Glomerular visceral epithelial cell (primary cell): ENCODE measurements around the gene TOM1L2.
"Not testable (repeated sequence)": the region's sequence is repeated elsewhere in the genome, so short reads cannot be mapped to it uniquely, and the experiment has no call there.

Source experiments
- DNase-seq: peaks from one replicate; pipeline ENCODE4 v3.0.0-alpha.2; 2016; ENCODE audit errors: extremely low spot score

TOM1L2 gene

DNA sequence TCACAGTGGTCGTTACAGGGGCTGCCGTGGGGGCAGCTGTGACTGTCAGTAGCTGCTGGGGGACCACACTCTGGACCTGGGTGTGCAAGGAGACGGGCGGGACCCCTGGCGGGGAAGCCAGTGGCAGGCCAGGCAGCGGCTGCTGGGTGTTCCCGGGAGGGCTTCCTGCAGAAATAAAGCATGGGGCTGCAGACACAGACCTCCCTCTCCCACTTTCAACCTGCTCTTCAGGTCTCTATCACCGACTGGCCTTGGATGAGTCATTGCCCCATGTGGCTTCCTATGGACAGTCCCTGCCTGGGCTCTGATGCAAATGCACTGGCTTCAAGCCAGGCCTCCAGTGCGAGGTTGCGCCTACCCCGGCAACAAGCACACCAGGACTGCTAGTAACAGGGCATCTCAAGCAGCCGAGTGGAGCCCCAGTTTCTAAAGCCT lies 152.6 kb downstream of the TOM1L2 start:
- DNase-seq, result peak; percentile 96

DNA sequence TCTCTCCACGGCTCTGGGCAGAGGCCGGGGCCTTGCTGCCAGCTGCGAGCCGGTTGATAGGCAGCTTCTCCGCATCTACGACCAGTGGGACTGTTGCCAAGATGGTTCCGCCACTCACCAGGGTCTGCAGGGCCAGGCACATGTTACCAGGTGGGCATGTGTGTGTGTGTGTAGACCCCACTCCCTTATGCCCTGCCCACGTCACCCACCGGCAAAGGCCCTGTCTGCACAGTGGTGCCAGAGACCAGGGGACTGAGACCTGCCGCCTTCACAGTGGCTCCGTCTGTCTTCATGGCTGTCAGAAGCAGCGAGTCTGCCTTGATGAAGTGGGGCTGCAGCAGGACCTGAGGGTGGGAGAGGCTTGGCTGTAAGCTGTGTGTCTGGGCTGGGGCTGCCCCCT lies 153.1 kb downstream of the TOM1L2 start:
- DNase-seq, result no peak

DNA sequence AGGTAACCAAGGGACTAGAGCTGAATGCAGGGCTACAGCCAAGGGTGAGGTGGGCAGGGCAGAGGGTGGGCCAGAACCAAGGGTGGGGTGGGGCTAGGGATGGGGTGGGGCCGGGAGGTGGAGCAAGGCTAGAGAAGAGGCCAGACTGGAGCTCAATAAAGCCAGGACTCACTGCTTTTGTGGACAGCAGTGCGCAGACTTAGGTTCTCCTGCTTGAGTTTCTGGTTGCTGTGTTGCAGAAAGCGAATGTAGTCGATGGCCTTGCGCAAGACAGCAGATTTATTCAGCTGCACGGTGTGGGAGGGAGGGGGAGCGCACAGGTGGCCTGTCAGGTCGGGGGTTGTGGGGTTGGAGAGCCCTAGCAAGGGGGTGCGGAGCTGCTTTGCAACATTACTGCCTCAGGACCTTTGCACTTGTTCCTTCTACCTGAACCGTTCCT lies 154.1 kb downstream of the TOM1L2 start:
- DNase-seq, result no peak

DNA sequence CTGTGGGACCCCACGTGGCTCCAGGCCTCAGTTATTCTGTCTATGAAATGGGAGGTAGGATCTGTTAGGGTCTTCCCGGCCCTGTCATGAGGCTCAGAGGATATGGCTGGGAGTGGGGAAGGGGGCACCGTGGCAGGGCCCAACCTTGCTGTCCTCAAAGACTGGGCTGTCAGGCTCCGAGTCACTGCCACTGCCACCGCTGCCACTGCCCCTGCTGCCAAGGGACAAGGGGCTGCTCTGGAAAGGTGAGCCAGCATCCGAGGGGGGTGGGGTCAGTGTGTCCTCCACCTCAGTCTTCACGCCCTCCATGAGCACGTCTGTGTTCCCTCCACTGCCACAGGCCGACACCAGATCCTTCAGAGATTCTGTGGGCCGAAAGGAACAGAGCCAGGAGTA lies 154.7 kb downstream of the TOM1L2 start:
- no peak for DNase-seq

DNA sequence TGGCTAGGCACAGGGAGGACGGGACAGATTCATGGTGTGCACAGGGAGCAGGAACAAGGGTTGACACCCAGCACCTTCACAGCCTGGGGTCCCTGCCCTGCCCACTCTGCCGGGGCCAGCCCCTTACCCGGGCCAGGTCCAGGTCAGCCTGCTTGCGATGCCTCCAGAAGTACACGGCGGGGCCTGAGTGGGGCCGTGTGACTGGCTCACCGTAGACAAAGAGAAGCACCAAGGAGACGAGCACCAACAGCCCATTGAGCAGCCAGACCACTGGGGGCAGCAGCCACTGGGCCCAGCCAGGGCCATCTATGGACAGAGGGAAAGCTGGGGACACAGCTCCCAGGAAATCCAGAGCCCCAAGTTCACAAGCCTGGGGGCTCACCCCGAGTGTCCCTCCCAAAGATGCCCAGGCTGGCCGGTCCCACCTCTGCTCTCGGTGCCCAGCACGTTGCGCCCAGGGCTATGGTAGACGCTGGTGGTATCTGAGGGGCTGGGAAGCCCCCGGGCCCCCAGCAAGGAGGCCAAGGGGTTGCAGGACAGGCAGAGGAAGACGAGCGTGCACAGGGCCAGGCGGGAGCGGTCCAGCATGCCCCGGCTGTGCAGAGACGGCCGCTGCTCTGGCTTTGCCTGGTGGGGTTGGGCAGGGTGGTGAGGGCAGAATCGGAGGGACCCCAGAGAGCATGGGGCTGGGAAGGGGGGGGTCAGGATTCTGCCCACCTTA lies 155.2 kb downstream of the TOM1L2 start:
- no peak for DNase-seq

DNA sequence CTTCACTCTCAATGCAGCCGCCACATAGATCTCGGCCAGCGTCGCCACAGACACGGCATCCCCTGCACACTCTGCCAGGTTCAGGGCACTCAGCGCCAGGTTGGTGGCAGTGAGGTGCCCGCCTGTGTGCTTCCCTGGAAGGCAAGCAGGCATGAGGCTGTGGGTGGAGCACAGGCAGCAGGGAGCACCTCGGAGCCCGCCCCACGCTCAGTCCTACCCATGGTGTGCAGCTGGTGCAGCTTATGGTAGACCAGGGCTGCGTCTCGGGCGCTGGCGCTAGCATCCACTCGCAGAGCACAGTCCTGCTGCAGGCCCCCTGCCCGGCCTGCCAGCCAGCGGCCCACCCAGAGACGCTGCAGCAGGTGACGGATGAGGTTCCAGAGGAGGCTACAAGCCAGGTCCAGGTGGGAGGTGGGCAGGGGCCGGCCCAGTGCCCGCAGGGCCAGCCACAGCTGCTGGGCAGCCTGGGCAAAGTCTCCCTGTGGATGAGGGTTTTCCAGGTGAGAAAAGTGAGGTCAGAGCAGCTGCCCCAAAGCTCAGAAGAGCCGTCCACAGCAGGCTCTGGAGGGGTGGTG lies 155.9 kb downstream of the TOM1L2 start:
- no peak for DNase-seq

DNA sequence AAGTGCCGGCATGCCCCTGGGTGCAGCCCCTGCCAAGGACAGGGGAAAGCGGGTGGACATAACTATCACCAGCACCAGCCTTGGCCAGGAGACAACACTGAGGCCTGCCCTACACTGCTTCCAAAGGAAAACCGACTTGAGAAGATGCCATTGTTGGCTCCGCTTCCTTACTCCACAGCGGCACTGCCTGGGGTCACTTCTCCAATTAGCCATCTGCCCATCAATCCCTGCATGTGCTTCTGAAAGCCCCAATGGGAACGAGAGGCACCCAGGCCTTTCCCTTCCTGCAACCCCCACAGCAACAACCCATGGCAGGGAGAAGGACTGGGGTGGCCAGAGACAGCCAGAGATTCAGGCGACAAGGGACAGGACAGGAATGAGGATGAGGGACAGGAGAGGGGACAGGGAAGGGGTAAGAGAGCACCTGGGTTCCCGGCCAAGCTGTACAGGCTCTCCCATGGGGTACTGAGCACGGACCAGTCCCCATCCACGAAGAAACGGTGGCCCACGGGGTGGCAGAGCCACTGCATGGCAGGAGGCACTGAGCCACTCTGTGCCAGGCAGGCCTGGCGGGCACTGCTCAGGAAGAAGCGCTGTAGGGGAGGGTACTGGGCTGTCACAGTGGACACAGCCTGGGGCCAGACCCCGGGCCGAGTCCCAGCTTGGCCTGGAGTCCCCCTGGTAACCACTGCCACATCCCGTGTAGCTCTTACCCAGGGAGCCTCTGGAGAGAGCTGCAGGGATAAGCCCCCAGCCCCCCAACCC lies 156.6 kb downstream of the TOM1L2 start:
- no peak for DNase-seq

DNA sequence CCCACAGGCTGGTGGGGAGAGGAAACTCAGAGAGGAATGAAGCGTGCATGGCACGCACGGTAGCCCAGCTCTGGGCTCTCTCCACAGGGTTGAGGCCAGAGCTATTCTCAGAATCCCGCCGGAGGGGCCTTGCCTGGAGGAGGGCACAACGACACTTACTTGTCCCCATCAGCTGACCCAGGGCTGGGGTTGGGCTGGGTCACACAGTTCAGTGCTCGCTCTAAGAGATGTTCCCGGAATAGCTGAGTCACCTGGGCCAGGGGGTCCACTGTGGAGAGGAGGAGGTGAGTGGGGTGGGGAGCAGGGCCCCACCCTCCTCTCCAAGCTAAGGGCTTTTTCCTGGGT lies 157.2 kb downstream of the TOM1L2 start:
- no peak for DNase-seq

DNA sequence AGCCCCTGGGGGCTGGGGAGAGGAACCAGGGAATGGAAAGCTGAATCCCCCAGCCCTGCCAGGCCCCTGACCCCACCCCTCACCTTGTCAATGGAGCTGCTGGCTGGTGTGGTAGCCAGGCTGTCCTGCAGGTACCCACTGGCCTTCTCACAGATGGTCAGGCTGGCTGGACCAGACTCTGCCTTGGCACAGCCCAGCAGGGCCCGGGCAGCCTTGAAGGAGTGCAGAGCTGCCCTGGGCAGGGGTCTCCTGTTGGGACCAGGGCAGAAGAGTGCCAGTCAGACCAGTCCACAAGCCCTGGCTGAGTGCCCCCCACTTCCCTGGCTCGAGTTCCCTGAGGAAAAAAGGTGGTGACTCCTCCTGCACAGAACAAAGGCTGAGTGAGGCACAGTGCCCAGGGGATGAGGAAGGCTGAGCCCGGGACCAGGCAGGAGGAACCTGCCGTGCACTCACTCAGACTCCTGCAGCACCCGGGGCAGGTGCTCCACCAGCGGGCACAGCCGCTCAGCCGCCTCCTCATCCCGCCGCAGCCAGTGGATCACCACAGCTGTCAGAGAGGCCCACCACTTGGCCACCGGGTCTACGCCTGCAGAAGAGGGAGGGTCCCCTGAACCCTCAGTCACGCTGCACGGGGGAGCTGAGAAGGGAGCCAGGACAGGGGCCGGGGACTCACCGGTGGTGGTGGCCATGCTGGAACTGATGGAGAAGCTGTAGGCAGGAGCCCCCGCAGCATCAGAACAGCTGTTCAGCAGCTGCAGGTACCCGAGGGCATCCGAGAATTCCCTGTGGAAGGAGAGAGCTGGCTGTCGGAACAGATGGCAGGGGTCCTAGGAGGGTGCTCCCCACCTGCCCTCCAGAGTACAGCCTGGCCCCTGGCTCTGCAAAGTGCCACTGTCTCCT lies 157.8 kb downstream of the TOM1L2 start:
- DNase-seq, result no peak

DNA sequence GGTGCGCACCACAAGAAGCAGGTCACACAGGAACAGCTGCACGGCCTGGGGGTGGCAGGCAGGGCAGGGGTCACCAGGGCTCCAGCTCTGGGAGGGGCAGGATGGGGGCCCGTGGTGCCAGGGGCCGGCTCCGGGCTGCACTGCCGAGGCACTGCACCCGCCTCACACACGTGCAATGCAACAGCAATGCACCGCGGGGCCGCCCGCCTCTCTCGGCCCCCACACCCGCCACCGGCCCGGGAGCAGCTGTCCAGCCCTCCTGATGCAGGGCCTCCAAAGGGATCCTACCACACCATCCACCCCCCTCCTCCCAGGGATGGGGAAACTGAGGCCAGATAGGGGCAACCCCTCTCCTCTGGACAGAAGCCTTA lies 158.5 kb downstream of the TOM1L2 start:
- DNase-seq, result no peak

DNA sequence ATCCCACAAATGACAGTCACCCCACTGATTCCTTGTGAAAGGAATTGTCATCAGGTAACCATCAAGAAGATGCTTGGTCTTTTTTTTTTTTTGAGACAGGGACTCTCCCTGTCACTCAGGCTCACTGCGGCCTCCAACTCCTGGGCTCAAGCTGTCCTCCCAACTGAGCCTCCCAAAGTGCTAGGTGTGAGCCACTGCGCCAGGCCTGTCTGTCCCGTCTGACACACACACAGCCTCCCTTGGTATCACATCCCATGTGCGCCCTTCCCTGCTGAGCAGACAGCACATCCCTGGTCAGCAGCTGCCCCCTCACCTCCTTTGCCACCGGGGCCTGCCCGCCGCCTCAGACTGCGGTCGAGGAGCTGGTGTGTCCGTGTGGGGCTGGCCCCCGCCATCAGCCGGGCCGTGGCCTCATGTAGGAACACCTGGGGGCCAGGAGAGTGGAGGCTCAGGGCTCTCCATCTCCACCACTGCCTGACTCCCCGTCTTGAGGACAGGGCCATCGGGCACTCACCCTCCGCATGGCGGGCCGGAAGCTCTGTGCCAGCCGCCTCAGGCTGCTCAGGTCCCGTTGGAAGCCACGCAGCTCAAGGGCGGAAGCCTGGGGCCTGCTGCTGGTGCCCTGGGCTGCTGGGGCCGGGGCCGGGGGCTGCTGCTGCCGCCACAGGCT lies 159.0 kb downstream of the TOM1L2 start:
- DNase-seq, result no peak

DNA sequence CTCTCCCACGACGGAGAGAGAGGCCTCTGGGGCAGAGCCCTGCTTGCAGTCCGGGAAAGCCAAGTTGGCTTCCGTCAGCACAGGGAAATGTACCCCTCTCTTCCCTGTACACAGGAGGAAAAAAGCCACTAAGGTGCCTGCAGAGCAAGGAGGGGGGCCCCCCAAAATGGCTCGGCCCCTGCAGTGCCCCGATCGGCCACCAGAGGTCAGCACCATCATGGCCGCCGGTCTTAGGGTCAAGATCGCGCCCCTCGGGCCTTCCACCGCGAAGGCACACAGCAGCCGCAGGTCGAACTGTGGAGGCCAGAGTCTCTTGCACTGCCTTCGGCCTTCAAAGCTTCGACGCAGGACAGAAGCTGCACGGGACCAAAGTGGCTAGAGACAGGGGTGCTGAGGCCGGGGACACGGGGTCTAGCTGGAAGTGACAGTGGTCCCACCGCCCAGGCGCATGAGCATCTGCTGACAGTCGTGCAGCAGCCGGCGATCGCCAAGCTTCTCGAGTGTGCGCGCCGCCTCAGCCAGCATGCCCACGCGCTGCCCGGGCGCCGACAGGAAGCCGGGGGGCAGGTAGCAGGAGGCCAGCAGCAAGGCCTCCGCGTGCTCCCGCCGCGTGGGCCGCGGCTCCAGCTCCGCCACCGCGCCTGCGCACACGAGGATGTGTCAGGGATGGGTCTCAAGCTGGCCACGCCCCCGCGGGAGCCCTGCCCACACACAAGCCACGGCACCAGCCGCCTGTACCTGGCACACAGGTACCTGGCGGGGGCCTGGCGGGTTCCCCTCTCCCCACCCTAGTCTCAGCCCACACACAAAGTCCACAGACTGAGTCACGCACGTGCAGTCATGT lies 159.8 kb downstream of the TOM1L2 start:
- peak; percentile 59 for DNase-seq

DNA sequence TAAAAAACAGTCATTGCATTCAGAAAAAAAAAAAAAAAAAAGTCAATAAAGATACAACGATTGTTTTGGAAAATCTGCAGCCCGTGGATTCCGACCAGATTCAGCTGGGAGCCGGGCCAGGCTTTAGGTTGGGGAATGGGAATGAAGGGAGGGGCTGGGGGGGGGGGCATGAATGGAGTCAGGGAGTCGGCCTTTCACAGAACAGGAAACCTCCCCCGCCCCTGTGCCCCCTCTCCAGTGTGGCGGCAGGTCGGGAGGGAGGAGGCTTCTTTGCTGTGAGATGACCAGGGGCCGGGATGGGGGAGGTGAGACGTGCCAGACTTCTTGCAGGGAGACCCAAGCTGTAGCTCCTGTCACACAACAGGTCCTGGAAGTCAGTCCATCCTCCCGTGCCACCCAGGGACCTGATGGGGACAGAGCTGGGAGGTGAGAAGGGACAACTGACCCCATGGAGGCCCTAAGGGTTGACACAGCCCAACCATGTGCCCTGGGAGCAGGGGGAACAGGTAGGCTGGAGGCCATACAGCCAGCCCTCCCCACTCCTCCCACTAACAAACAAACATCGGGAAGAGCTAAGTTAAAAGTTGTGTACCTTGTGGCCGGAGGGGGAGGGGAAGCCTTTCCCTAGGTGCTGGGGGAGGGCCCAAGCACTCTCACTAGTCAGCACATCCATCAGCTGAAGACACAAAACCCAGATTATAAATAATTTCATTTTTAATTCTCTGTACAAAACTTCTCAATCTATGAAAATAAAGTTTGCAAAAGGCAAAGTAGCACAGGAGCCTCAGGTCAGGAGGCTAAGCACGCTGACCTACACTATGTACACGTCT lies 160.6 kb downstream of the TOM1L2 start:
- DNase-seq, result no peak

DNA sequence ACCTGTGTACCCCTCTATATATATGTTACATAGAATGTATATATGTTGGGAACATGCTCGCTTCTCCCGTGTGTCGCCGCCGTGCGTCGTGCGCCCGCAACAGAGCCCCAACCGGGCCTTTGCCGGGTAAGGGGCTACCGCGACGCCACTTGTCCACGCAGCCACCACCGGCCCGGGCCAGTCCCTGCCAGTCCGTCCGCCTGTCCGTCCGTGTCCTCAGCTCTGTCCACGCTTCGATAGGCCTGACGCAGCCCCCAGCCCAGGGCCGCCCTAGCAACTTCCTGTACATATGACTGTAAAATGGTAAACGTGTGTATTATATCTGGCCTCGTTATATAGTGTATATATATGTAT lies 161.3 kb downstream of the TOM1L2 start:
- DNase-seq, result no peak

DNA sequence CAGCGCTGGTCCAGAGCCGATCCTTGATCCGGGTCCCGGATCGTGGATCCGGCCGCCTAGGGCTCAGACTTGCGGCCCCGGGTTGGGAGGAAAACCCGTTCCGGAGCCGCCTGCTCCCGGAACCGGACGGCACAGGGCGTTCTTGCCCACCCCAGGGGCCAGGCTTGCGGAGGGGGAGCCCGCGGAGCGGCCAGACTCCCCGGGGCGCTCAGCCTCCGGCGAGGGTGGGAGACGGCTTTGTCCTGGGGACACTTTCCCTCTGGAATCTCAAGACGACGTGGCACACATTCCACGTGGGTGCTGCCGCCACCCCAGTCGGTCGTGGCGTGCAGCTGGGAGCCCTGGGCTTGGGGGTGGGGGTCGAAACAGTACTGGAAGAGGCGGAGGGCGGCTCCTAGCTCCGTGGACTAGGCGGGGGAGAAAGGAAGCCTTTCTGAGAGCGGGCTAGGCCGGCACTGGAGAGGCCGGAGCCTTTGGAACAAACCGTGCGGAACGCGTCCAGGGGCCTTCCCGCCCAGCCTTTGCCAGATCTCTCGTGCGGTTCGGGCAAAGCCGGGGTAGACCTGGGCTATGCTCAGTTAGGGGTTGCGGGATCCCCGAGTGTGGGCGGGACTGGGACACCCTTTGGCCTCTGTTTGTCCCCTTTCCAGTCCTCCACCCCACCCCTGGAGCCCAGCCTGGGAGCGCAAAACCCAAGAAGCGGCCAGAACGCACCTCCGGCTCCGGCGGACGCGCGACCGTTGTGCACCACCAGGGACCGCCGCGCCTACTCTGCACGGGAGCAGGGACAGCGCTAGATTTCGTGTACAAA lies 161.9 kb downstream of the TOM1L2 start:
- DNase-seq, result no peak

DNA sequence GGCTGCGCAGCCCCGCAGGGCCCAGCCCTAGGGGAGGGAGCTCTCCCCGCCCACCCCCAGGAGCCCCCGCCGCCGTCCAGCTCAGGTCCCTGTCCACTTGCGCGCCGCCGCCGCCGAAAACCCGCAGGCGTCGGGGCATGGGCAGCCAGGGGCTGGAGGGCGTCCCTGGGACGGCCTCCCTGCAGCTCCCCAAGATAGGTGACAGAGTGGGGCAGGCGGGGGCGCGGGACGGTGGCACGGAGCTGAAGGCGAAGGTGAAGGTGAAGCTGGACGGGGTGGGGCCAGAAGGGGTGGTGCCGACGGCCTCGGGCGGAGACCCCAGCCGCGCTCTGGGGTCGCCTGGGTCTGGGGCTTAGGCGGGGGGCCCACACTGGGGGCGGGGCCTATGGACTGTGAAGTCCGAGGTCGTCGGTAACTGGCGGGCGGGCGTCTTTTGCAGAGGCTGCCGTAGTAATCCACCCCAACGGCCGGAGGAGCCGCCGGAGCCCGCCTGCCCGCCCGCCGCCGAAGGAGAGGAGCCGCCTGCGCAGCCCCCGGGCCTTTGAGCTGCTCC lies 162.6 kb downstream of the TOM1L2 start:
- DNase-seq, result no peak

DNA sequence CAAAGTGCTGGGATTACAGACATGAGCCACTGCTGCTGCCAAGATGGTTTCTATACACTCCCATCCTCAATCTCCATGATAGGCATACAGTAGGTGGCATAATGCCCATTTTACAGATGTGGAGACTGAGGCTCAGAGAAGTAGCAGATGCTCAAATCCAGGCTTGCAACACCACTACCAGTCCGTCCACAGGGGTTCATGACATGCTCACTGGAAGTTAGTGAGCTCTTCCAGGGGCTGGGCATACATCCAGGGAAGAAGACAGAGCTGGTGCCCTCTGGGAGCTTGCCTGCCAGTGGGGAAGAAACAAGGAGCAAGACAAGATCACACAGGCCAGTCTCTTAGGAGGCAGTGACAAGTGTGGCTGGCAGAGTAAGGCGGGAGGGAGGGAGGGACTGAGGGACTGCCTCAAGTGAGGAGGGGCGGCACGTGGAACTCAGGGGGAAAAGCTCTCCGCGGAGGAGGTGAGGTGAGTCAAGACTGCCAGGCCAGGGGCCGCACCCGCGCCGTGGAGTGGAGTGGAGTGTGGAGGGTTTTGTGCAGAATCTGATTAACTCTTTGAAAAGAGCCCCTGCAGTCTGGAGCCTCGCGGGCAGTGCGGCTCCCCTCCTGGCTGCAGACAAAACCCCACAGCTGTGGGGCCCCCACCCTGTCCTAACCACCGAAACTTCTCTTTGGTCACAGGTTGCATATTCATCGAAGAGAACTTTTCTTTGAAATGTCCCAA lies 163.3 kb downstream of the TOM1L2 start:
- DNase-seq, result no peak

DNA sequence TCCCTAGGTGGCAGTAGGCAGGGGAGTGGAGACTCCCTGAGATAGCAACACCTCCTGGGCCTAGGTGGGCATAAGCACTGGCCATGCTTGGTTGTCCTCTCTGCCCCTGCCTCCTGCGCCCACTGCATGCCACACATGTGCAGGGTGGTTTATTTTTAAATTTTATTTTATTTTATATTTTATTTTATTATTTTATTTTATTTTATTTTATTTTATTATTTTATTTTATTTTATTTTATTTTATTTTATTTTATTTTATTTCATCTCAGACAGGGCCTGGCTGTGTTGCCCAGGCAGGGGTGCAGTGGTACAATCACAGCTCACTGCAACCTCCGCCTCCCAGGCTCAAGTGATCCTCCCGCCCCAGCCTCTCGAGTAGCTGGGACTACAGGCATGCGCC lies 164.0 kb downstream of the TOM1L2 start:
- DNase-seq, result not testable (repeated sequence)
